ENCODE data around the gene GAPVD1.
"Not testable (repeated sequence)": the region's sequence is repeated elsewhere in the genome, so short reads cannot be mapped to it uniquely, and the experiment has no call there.

The GAPVD1 gene

DNA sequence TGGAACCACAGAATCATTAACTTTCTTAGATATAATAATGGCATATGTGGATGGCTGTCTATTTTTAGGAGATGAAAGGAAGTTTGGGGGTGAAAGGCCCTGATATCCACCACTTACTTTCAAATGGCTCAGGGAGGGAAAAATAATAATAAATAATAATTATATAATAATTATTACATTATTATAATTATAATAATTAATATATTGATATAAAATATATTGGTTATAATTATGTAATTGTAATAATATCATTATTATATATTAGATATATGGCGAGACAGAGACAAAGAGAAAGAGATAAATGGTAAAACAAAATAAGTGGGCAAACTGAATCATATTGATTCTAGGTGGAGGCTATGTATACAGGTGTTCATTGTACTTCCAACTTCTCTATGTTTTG is 136.6 kb downstream of the GAPVD1 start:
- no peaks in the 10 kb centered on the region for H3K27me3 ChIP-seq (ENCODE audit: insufficient read depth, low read length, poor library complexity)
- H3K4me3 ChIP-seq (ENCODE audit: low read depth in 1 of 2, low read length in 2 of 2) = no peak overlapping the region
- H2AFZ ChIP-seq (ENCODE audit: low read depth, low read length) = no peak overlapping the region
- no peak overlapping the region for H3K9ac ChIP-seq (ENCODE audit: low read depth, low read length)
- TF ChIP-seq EZH2 (IDR thresholded peaks at IDR 0.05; ENCODE audit: borderline replicate concordance, low read depth, low read length, severe bottlenecking) = no peak
- TF ChIP-seq, protein P1, sequence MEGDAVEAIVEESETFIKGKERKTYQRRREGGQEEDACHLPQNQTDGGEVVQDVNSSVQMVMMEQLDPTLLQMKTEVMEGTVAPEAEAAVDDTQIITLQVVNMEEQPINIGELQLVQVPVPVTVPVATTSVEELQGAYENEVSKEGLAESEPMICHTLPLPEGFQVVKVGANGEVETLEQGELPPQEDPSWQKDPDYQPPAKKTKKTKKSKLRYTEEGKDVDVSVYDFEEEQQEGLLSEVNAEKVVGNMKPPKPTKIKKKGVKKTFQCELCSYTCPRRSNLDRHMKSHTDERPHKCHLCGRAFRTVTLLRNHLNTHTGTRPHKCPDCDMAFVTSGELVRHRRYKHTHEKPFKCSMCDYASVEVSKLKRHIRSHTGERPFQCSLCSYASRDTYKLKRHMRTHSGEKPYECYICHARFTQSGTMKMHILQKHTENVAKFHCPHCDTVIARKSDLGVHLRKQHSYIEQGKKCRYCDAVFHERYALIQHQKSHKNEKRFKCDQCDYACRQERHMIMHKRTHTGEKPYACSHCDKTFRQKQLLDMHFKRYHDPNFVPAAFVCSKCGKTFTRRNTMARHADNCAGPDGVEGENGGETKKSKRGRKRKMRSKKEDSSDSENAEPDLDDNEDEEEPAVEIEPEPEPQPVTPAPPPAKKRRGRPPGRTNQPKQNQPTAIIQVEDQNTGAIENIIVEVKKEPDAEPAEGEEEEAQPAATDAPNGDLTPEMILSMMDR (IDR thresholded peaks at IDR 0.05; ENCODE audit: borderline replicate concordance, extremely low read depth, low read length, poor library complexity, severe bottlenecking) = no peak
- no peak for DNase-seq
- ATAC-seq (ENCODE audit: insufficient read depth, low read depth) = no peak
- H3K79me2 ChIP-seq (ENCODE audit: insufficient read depth, low read length) = no peaks in the 10 kb centered on the region
- H3K36me3 ChIP-seq (ENCODE audit: insufficient read depth, low read length) = no peaks in the 10 kb centered on the region
- no peaks in the 10 kb centered on the region for H4K20me1 ChIP-seq (ENCODE audit: insufficient read depth, low read length)
- H3K9me3 ChIP-seq (ENCODE audit: insufficient read depth, low read length, severe bottlenecking) = no peaks in the 10 kb centered on the region
- H3K4me2 ChIP-seq (ENCODE audit: insufficient read depth, low read length) = no peak overlapping the region
- H3K27ac ChIP-seq (ENCODE audit: low read length) = no peak overlapping the region
- no peaks in the 10 kb centered on the region for H3K4me1 ChIP-seq (ENCODE audit: insufficient read depth, low read length)

DNA sequence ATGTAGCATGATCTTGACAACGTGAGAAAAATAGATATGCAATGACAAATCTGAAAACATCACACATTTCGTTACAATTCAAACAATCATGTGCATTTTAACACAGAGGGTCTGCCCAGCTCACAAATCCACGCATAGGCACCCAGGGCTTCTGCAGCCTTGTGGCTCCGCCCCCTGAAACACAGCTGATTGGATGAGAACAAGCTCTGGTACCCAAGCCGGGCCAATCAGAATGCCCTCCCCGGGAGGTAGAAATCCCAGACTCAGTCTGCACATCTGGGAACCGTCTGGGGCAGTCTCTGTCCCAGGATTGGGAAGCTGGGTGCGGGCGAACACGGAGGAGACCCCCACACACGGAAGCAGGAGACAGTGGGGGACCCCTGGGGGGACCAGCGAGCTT is 137.5 kb downstream of the GAPVD1 start:
- H3K27ac ChIP-seq (ENCODE audit: low read length) = no peak overlapping the region
- H3K4me3 ChIP-seq (ENCODE audit: low read depth in 1 of 2, low read length in 2 of 2) = no peak overlapping the region
- no peaks in the 10 kb centered on the region for H4K20me1 ChIP-seq (ENCODE audit: insufficient read depth, low read length)
- no peaks in the 10 kb centered on the region for H3K27me3 ChIP-seq (ENCODE audit: insufficient read depth, low read length, poor library complexity)
- TF ChIP-seq, protein P1 (IDR thresholded peaks at IDR 0.05; ENCODE audit: borderline replicate concordance, extremely low read depth, low read length, poor library complexity, severe bottlenecking) = no peak
- no peak for TF ChIP-seq EZH2 (IDR thresholded peaks at IDR 0.05; ENCODE audit: borderline replicate concordance, low read depth, low read length, severe bottlenecking)
- no peak overlapping the region for H3K4me2 ChIP-seq (ENCODE audit: insufficient read depth, low read length)
- no peak overlapping the region for H2AFZ ChIP-seq (ENCODE audit: low read depth, low read length)
- no peaks in the 10 kb centered on the region for H3K4me1 ChIP-seq (ENCODE audit: insufficient read depth, low read length)
- DNase-seq (no peak), ATAC-seq (ENCODE audit: insufficient read depth, low read depth) (no peak)
- H3K9me3 ChIP-seq (ENCODE audit: insufficient read depth, low read length, severe bottlenecking) = no peaks in the 10 kb centered on the region
- no peaks in the 10 kb centered on the region for H3K36me3 ChIP-seq (ENCODE audit: insufficient read depth, low read length)
- H3K79me2 ChIP-seq (ENCODE audit: insufficient read depth, low read length) = no peaks in the 10 kb centered on the region
- no peak overlapping the region for H3K9ac ChIP-seq (ENCODE audit: low read depth, low read length)

DNA sequence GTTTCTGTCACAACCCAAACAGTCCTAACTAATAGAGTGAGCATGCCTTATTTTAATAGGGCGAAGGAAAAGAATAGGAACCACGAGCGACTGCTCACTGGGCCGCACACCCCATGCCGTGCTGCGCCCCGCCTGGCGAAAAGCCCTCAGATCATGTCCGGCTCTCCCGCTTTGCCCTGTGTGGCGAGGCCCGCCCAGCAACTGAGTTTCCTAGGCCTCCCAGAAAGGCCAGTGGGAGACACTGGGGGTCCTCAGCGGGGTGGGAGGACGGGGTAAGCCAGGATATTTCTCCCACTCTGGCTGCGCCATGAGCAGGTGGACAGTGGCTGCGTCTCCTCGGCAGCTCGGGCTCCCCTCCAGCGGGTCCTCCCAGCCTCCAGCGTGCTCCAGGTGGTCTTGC is 138.0 kb downstream of the GAPVD1 start:
- ATAC-seq (ENCODE audit: insufficient read depth, low read depth) (no peak), DNase-seq (no peak)
- H3K4me3 ChIP-seq (ENCODE audit: low read depth in 1 of 2, low read length in 2 of 2) = no peak overlapping the region
- no peak overlapping the region for H3K4me2 ChIP-seq (ENCODE audit: insufficient read depth, low read length)
- TF ChIP-seq EZH2 (IDR thresholded peaks at IDR 0.05; ENCODE audit: borderline replicate concordance, low read depth, low read length, severe bottlenecking) = no peak
- TF ChIP-seq, protein P1 (IDR thresholded peaks at IDR 0.05; ENCODE audit: borderline replicate concordance, extremely low read depth, low read length, poor library complexity, severe bottlenecking) = no peak
- H3K9me3 ChIP-seq (ENCODE audit: insufficient read depth, low read length, severe bottlenecking) = no peaks in the 10 kb centered on the region
- H4K20me1 ChIP-seq (ENCODE audit: insufficient read depth, low read length) = no peaks in the 10 kb centered on the region
- H3K79me2 ChIP-seq (ENCODE audit: insufficient read depth, low read length) = no peaks in the 10 kb centered on the region
- no peaks in the 10 kb centered on the region for H3K4me1 ChIP-seq (ENCODE audit: insufficient read depth, low read length)
- no peaks in the 10 kb centered on the region for H3K27me3 ChIP-seq (ENCODE audit: insufficient read depth, low read length, poor library complexity)
- H2AFZ ChIP-seq (ENCODE audit: low read depth, low read length) = no peak overlapping the region
- no peak overlapping the region for H3K9ac ChIP-seq (ENCODE audit: low read depth, low read length)
- H3K27ac ChIP-seq (ENCODE audit: low read length) = no peak overlapping the region
- no peaks in the 10 kb centered on the region for H3K36me3 ChIP-seq (ENCODE audit: insufficient read depth, low read length)

DNA sequence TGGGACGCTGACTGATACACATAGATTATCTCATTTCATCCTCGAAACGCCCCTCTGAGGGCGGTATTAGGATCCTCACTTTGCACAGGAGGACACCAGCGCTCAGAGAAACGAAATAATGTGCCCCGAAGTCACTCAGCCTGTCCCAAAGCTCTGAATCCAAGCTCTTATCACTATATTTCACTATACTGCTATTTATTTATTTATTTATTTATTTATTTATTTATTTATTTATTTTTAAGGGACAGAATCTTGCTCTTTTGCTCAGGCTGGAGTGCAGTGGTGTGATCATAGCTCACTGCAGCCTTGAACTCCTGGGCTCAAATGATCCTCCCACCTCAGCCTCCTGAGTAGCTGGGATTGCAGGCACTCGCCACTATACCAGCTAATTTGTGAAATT is 138.6 kb downstream of the GAPVD1 start:
- H3K9ac ChIP-seq (ENCODE audit: low read depth, low read length); H2AFZ ChIP-seq (ENCODE audit: low read depth, low read length); H3K27ac ChIP-seq (ENCODE audit: low read length); H3K79me2 ChIP-seq (ENCODE audit: insufficient read depth, low read length); H3K36me3 ChIP-seq (ENCODE audit: insufficient read depth, low read length); H4K20me1 ChIP-seq (ENCODE audit: insufficient read depth, low read length); H3K27me3 ChIP-seq (ENCODE audit: insufficient read depth, low read length, poor library complexity); H3K4me3 ChIP-seq (ENCODE audit: low read depth in 1 of 2, low read length in 2 of 2); DNase-seq; ATAC-seq (ENCODE audit: insufficient read depth, low read depth); H3K9me3 ChIP-seq (ENCODE audit: insufficient read depth, low read length, severe bottlenecking); H3K4me1 ChIP-seq (ENCODE audit: insufficient read depth, low read length); H3K4me2 ChIP-seq (ENCODE audit: insufficient read depth, low read length): not testable (repeated sequence)

Data from DND-41 (cell line).